Stimulated activated CD4-positive, alpha-beta T cell treated with anti-CD3 and anti-CD28 coated beads, TNF-alpha, amount 100 ng/mL, for 24 hours (primary cell): Measurements from ENCODE around the gene BFSP2.

ENCODE experiments used
- DNase-seq, 3 experiments: peaks; one replicate each; pipeline ENCODE4 v3.0.0-alpha.2; 2020; ENCODE audit warnings: low read depth in 3 of 3

Gene BFSP2

GRCh38 chr3:133400006-133400515, at the start of gene BFSP2:
TSS of gene BFSP2 (plus strand) at chr3:133400056. CDS start at chr3:133400084, 28 bp downstream.
- DNase-seq: no peak

- no peak for DNase-seq
These were observed 45.1 kb upstream of the BFSP2 start for GRCh38 chr3:133354721-133355120.

DNA sequence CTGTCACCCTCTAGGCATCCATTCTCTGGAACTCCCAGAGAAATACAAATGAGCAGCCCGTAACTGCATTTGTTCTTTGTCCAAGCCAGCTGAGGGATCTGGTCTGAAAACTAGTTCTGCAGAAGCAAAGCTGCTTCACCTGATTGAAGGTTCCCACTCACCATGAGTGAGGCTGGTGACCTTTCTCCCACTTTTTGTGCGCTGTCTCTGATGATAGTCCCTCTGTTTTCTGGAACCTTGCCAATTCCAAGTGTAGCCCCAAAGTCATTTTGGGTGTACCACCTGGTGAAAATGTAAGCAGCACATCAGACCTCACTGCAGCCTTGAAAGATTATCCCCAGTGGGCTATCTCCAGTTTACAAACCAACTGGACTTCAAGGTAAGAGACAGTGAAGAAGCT, 39.4 kb upstream of the BFSP2 start:
- DNase-seq: no peak

- no peak for DNase-seq
These were observed 38.8 kb upstream of the BFSP2 start for GRCh38 chr3:133361011-133361410.

GRCh38 chr3:133361435-133361834, 38.4 kb upstream of the BFSP2 start:
- no peak for DNase-seq

DNA sequence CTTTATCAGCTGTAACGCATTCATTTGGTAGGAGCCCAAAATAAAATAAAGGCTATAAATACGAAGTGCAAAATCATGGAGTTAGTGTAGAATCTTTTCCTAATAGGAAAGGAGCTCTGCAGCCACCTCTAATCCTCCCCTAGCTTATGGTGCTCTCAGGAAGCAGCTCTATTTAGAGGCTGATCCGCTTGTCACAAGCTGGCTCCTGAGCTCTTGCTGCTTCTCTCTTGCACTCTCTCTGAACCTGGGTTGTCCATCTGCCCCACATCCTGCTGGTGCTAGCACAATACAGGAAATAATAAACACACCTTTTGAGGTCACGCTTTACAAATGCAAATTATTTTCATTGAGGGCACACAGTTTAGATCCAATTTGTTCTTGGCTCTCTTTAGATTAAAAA, 37.3 kb upstream of the BFSP2 start:
- no peak for DNase-seq

GRCh38 chr3:133364704-133365103, 35.2 kb upstream of the BFSP2 start:
- no peak for DNase-seq

DNA sequence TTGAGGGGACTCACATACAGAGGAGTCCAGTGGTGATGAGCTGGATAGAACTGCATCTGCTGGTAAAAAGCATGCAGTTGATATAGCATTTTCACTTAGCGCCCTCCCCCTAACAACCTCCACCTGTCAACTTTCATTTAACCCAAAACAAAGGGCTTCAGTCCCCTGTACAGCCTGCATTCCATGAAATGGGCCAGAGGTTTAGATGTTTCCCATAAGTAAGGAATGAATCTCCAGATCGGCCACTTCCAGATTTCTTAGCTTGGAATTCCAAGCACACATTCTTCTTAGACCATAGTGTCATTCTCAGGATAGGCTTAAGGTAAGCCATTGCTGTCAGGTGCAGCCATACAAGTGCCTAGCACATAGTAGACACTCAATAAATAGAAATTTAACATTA, 32.9 kb upstream of the BFSP2 start:
- DNase-seq: no peak

GRCh38 chr3:133367403-133367802, 32.5 kb upstream of the BFSP2 start:
- DNase-seq: no peak

- DNase-seq: no peak
These were observed 31.9 kb upstream of the BFSP2 start for GRCh38 chr3:133367956-133368355.

GRCh38 chr3:133368371-133369067, 31.3 kb upstream of the BFSP2 start:
- DNase-seq: no peak

- no peak for DNase-seq
These were observed 30.8 kb upstream of the BFSP2 start for GRCh38 chr3:133369068-133369440.

DNA sequence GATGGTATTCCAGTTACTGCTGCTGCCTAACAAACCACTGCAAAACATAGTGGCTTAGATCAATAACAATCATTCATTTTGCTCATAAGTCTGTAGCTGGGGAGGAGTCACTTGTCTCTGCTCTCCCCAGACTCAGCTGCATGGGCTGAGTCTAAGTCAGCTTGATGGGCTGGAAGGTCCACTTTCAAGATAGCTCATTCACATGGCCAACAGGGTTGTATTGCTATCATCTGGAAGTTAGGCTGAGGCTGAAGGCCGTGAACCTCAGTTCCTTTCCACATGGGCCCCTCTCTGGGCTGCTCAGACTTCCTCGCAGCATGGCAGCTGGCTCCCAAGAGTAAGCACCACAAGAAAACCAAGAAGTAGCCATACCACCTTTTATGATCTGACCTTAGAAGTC, 28.7 kb upstream of the BFSP2 start:
- no peak for DNase-seq

- DNase-seq: no peak
These were observed 28.2 kb upstream of the BFSP2 start for GRCh38 chr3:133371676-133372075.

- DNase-seq: no peak
These were observed 25.0 kb upstream of the BFSP2 start for GRCh38 chr3:133374708-133375402.

- DNase-seq: no peak
These were observed 24.5 kb upstream of the BFSP2 start for GRCh38 chr3:133375403-133375745.

GRCh38 chr3:133376810-133377209, 23.0 kb upstream of the BFSP2 start:
- DNase-seq: no peak

GRCh38 chr3:133377396-133377795, 22.5 kb upstream of the BFSP2 start:
- DNase-seq: no peak

DNA sequence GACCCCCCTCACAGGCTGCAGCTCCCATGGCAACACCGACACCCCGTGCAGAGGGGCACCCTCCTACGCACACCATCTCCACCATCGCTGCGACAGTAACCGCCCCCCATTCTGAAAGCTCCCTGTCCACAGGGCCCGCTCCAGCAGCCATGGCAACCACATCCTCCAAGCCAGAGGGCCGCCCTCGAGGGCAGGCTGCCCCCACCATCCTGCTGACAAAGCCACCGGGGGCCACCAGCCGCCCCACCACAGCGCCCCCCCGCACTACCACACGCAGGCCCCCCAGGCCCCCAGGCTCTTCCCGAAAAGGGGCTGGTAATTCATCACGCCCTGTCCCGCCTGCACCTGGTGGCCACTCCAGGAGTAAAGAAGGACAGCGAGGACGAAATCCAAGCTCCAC, 19.9 kb upstream of the BFSP2 start:
- no peak for DNase-seq

DNA sequence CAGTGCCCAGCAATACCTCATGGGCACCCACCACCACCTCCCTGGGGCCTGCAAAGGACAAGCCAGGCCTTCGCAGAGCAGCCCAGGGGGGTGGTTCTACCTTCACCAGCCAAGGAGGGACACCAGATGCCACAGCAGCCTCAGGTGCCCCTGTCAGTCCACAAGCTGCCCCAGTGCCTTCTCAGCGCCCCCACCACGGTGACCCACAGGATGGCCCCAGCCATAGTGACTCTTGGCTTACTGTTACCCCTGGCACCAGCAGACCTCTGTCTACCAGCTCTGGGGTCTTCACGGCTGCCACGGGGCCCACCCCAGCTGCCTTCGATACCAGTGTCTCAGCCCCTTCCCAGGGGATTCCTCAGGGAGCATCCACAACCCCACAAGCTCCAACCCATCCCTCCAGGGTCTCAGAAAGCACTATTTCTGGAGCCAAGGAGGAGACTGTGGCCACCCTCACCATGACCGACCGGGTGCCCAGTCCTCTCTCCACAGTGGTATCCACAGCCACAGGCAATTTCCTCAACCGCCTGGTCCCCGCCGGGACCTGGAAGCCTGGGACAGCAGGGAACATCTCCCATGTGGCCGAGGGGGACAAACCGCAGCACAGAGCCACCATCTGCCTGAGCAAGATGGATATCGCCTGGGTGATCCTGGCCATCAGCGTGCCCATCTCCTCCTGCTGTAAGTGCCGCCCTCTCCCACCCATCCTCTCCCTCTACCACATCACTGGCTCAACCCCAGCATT, 19.2 kb upstream of the BFSP2 start:
- DNase-seq: no peak

GRCh38 chr3:133381346-133382109, 18.3 kb upstream of the BFSP2 start:
- no peak for DNase-seq

DNA sequence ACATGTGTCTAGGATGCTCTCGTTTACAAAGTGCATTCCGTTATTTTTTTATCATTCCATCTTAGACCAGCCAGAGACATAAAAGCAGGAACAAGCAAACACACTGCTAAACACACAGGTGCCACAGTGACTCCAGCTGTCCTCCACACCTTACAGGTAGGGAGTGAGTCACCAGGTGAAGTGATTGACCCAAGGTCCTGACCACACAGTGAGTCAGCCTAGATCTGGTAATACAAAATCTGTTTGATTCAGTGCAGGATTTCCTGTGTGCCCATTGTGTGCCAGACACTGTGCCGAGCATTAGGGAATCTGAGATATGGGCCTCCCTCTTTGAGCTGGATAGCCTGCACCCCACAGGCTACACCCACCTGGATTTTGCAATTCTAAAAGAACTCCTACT, 16.7 kb upstream of the BFSP2 start:
- DNase-seq: no peak
